GM21526 (cell line): ENCODE results near the gene ADM2.

Experiments used
- ATAC-seq: cut with Tn5 transposase; IDR thresholded peaks from one replicate; pipeline ENCODE4 v1.9.1; 2021; ENCODE audit warnings: moderate library complexity; ENCODE audit not compliant: unreplicated experiment, low FRiP score

Gene ADM2

GRCh38 chr22:50483106-50483505 is 1.8 kb downstream of the ADM2 start:
- no peak for ATAC-seq

GRCh38 chr22:50483556-50483955 is 2.2 kb downstream of the ADM2 start:
- no peak for ATAC-seq

- ATAC-seq = no peak
Observed at GRCh38 chr22:50483977-50484853, 2.9 kb downstream of the ADM2 start.

- no peak for ATAC-seq
Observed at GRCh38 chr22:50485221-50486131, 4.1 kb downstream of the ADM2 start.

GRCh38 chr22:50486561-50487289 is 5.4 kb downstream of the ADM2 start, which contains the start of gene MIOX:
TSS of gene MIOX (plus strand) at chr22:50486859. CDS start at chr22:50486898, 39 bp downstream.
- no peak for ATAC-seq

GRCh38 chr22:50487290-50488005 is 6.1 kb downstream of the ADM2 start:
- ATAC-seq = no peak

GRCh38 chr22:50488006-50488677 is 6.8 kb downstream of the ADM2 start:
- ATAC-seq = no peak

- ATAC-seq = no peak
Observed at GRCh38 chr22:50488886-50489285, 7.5 kb downstream of the ADM2 start.

- no peak for ATAC-seq
Observed at GRCh38 chr22:50489363-50490243, 8.3 kb downstream of the ADM2 start.

GRCh38 chr22:50490531-50491308 is 9.4 kb downstream of the ADM2 start:
- ATAC-seq = no peak

- ATAC-seq = no peak
Observed at GRCh38 chr22:50497093-50497492, 15.8 kb downstream of the ADM2 start.

- ATAC-seq = no peak
Observed at GRCh38 chr22:50498322-50498890, 17.1 kb downstream of the ADM2 start.

GRCh38 chr22:50500452-50500851 is 19.1 kb downstream of the ADM2 start:
- no peak for ATAC-seq

- ATAC-seq = no peak
Observed at GRCh38 chr22:50502096-50502495, 20.8 kb downstream of the ADM2 start.

GRCh38 chr22:50502628-50503474 is 21.5 kb downstream of the ADM2 start:
- no peak for ATAC-seq

GRCh38 chr22:50503475-50504145 is 22.3 kb downstream of the ADM2 start:
- no peak for ATAC-seq
